ENCODE measurements around the gene SIGLEC8. TPM values are rescaled to one million over a fixed set of nuclear protein-coding genes. Genes with fewer than 3 reads are reported as not detected.
"Not testable (repeated sequence)": the region's sequence is repeated elsewhere in the genome, so short reads cannot be mapped to it uniquely, and the experiment has no call there.

The SIGLEC8 gene
- total RNA-seq, 2 donors from 2014 or later: not detected

DNA sequence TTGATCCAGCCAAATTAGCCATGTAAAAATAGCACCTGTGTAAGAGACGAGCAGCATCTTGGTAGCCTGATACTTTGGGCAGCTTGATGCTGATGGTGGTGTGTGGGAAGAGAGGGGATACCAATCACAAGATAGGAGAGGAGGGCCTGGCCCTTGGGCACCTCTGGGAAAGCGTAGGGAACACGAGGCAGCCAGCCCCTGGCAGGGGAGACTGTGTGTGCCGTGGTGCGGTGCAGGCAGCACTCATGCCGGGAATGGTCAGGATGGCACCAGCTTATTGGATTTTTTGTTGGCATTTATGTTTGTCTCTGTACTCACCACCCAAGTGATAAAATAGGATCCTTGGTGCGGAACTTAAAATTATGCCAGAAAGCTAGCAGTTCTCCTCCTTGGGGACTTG, 10.2 kb downstream of the SIGLEC8 start:
- Mint-ChIP-seq H3K27me3 (peaks cover 18 to 29% of the 10 kb centered on the region in 2 donors), H3K4me3 (peak overlapping the region; percentile 65), H3K4me1 (ENCODE audit: low read depth in 2 of 2) (peaks cover 22 to 32% of the 10 kb centered on the region in 2 donors), H3K27ac (peak overlapping the region; percentile 52 to 57), H3K36me3 (peaks cover 15% of the 10 kb centered on the region), H3K9me3 (peaks cover 7% of the 10 kb centered on the region)
- DNase-seq (ENCODE audit: low spot score): no peak
- peak in 1 of 2 donors; percentile 36 for ATAC-seq

DNA sequence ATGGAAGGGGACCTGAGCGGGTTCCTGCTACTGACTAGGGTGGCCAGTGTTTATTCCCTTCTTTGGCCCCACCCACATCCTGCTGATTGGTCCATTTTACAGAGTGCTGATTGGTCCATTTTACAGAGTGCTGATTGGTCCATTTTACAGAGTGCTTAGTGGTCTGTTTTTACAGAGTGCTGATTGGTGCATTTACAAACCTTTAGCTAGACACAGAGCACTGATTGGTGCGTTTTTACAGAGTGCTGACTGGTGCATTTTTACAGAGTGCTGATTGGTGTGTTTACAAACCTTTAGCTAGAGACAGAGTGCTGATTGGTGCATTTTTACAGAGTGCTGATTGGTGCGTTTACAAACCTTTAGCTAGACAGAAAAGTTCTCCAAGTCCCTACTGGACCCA, 10.7 kb downstream of the SIGLEC8 start:
- Mint-ChIP-seq H3K4me1 (ENCODE audit: low read depth in 2 of 2) (peaks cover 27 to 34% of the 10 kb centered on the region in 2 donors), H3K36me3 (peaks cover 15% of the 10 kb centered on the region), H3K27ac (peak overlapping the region; percentile 52 to 57), H3K4me3 (peak overlapping the region; percentile 65), H3K27me3 (peaks cover 18 to 34% of the 10 kb centered on the region in 2 donors)
- not testable (repeated sequence) for H3K9me3 Mint-ChIP-seq; DNase-seq (ENCODE audit: low spot score); ATAC-seq

DNA sequence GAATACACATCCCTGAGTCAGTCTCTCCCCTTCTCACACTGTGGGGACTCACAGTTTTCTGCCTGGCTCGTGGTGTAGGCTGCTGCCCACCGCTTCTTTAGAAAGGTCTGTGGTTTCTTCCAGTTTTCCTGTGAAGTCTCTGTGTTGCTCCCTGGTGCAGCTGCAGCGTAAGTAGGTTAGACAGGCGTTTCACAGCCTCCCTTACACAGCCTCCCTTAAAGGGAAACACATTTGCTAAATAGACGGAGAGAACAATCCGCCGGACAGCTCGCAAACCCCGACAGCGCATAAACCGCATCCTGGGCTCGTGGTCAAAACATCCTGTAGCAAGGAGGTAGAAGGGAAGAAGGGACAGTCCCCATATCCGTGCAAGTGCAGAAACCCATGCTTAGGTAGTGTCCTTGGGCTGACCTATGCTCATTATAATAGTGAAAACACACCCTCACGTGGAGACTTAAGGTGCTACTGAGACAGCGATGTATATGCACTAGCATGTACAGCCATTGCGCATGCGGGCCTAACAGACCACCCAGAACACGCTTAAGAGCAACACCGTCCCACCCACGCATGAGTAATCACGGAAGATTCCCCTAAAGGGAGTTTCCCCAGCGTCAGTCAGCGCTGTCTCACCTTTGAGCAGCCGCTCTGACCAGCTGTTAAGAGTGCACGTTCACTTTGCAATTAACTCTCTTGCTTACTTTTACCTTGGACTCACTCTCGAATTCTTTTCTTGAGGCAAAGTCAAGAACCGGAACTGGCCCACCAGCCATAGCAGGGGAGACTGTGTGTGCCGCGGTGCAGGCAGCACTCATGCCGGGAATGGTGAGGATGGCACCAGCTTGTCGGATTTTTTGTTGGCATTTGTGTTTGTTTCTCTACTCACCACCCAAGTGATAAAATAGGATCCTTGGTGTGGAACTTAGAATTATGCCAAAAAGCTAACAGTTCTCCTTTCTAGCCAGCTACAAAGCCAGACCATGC, 16.6 kb downstream of the SIGLEC8 start:
- Mint-ChIP-seq H3K4me3 (peak overlapping the region; percentile 73), H3K9me3 (no peaks in the 10 kb centered on the region), H3K4me1 (ENCODE audit: low read depth in 2 of 2) (peaks cover 38 to 46% of the 10 kb centered on the region in 2 donors), H3K27me3 (peaks cover 13 to 42% of the 10 kb centered on the region in 2 donors), H3K36me3 (no peaks in the 10 kb centered on the region), H3K27ac (peak overlapping the region; percentile 78 to 84)
- ATAC-seq (peak; percentile 91), DNase-seq (ENCODE audit: low spot score) (peak; percentile 94)

DNA sequence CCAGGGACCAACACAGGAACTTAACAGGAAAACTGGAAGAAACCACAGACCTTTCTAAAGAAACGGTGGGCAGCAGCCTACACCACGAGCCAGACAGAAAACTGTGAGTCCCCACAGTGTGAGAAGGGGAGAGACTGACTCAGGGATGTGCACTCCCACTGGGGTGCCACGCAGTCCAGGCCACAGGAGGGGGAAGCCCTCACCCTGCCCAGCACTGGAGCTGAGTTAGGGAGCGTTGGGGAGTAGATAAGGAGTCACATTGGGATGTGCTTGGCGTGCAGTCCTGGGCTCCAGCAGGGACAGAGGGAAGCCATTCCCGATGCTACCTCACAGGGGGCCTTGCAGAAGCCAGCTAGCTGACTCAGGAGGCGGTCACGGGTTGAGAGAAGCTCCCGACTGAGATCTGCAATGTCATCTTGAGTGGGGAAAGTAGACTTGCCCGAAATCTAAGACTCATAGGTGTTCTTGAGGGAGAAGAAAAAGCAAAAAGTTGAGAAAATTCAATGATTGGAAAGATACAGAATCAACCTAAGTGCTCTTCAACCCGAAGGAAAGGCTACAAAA, 17.3 kb downstream of the SIGLEC8 start:
- H3K4me1 Mint-ChIP-seq (ENCODE audit: low read depth in 2 of 2): peaks cover 36 to 46% of the 10 kb centered on the region in 2 donors
- ATAC-seq (peak; percentile 54 to 57), DNase-seq (ENCODE audit: low spot score) (peak; percentile 71)
- no peaks in the 10 kb centered on the region for H3K36me3 Mint-ChIP-seq
- no peaks in the 10 kb centered on the region for H3K9me3 Mint-ChIP-seq
- H3K4me3 Mint-ChIP-seq: peak overlapping the region; percentile 73
- peaks cover 18 to 49% of the 10 kb centered on the region in 2 donors for H3K27me3 Mint-ChIP-seq
- peak overlapping the region; percentile 78 to 84 for H3K27ac Mint-ChIP-seq

DNA sequence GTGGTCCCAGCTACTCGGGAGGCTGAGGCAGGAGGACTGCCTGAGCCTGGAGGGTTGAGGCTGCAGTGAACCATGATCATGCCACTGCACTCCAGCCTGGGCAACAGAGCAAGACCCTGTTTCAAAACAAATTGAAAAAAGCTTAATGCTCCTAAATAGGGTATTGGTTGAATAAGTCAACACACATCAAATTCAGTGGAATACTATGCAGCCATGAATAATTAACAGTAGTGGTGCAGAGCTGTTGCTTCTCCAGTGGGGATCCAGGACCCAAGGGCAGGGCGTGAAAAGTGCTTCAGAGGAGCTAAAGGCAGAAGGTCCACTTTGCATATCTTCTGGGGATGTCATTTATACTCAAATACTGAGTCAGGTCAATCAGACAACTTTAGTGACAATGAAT, 18.2 kb downstream of the SIGLEC8 start:
- Mint-ChIP-seq H3K4me1 (ENCODE audit: low read depth in 2 of 2) (peaks cover 34 to 46% of the 10 kb centered on the region in 2 donors), H3K27me3 (peaks cover 16 to 47% of the 10 kb centered on the region in 2 donors), H3K9me3 (no peaks in the 10 kb centered on the region), H3K4me3 (peak overlapping the region; percentile 73), H3K36me3 (no peaks in the 10 kb centered on the region), H3K27ac (peak overlapping the region; percentile 78 to 84)
- no peak for ATAC-seq
- DNase-seq (ENCODE audit: low spot score): no peak

DNA sequence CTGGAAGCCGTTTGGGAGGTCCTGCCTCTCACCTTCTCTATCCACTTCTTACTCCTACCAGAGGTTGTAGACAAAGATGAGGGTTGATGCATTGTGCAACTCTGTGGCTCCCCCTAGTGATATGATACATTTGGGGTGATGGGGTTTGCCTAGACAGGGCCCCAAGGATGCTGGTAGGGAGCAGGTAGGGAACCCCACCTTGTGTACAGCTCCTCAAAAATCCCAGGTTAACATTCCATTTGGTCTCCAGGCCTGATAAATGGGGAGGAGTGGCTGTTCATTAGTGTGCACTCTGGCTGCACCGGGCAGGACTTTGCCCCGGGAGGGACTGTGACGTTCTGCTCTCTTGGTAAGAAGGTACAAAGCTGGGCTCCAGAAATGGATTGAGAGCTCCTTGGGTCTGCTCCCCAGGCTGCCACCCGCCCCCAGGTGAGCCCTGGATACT, 19.2 kb downstream of the SIGLEC8 start:
- peaks cover 17 to 41% of the 10 kb centered on the region in 2 donors for H3K27me3 Mint-ChIP-seq
- DNase-seq (ENCODE audit: low spot score) (no peak), ATAC-seq (no peak)
- no peak overlapping the region for H3K27ac Mint-ChIP-seq
- H3K4me3 Mint-ChIP-seq: no peak overlapping the region
- no peaks in the 10 kb centered on the region for H3K36me3 Mint-ChIP-seq
- H3K4me1 Mint-ChIP-seq (ENCODE audit: low read depth in 2 of 2): peaks cover 34 to 46% of the 10 kb centered on the region in 2 donors
- no peaks in the 10 kb centered on the region for H3K9me3 Mint-ChIP-seq

DNA sequence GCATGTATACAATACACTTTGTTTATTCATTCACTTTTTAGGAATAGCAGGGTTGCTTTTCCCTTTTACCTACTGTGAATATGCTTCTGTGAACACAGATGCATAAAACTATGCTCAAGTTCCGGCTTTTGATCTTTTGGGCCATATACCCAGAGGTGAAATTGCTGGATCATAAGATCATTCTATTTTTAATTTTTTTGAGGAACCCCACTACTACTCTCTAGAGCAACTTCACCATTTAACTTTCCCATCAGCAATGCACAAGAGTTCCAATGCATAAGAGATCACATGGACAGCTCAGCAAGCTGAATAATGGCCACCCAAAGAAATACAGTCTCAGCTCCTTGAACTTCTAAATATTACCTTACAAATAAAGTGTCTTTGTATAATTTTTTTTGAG, 23.8 kb downstream of the SIGLEC8 start:
- no peaks in the 10 kb centered on the region for H3K9me3 Mint-ChIP-seq
- H3K27ac Mint-ChIP-seq: no peak overlapping the region
- H3K27me3 Mint-ChIP-seq: peaks cover 24 to 45% of the 10 kb centered on the region in 2 donors
- no peak overlapping the region for H3K4me3 Mint-ChIP-seq
- no peaks in the 10 kb centered on the region for H3K36me3 Mint-ChIP-seq
- peaks cover 11 to 12% of the 10 kb centered on the region in 2 donors for H3K4me1 Mint-ChIP-seq (ENCODE audit: low read depth in 2 of 2)
- DNase-seq (ENCODE audit: low spot score): no peak
- ATAC-seq: no peak

DNA sequence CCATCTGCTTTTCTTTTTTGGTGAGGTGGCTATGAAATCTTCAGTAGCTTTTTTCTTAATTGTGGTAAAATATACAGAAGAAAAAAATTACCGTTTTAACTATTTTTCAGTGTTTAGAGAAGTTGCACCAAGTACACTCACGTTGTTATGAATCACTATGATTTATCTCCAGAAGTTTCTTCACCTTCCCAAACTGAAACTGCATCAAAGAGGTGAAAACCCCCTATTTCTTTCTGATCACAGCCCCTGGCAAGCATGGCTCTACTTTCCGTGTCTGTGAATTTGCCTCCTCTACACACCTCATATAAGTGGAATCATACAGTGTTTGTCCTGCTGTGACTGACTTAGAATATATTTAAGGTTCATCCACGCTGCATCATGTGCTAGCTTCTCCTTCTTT, 25.2 kb downstream of the SIGLEC8 start:
- H3K9me3 Mint-ChIP-seq: no peaks in the 10 kb centered on the region
- H3K4me3 Mint-ChIP-seq: no peak overlapping the region
- peaks cover 30 to 48% of the 10 kb centered on the region in 2 donors for H3K27me3 Mint-ChIP-seq
- H3K27ac Mint-ChIP-seq: no peak overlapping the region
- no peak for ATAC-seq
- no peaks in the 10 kb centered on the region for H3K36me3 Mint-ChIP-seq
- peaks cover 3 to 4% of the 10 kb centered on the region in 2 donors for H3K4me1 Mint-ChIP-seq (ENCODE audit: low read depth in 2 of 2)
- no peak for DNase-seq (ENCODE audit: low spot score)

DNA sequence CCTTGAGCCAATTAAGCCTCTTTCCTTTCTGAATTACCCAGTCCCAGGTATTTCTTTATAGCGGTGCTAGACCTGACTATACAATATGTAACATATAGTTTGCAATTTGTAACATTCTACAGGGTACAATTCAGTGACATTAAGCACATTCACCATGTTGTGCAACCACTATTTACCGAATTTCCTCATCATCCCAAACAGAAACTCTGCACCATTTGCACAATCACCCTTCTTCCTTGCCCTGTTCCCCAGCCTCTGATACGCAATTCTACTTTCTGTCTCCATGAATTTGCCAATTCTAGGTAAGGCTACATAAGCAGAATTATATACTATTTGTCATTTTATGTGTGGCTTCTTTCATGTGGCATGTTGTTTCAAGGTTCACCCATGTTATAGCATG, 27.1 kb downstream of the SIGLEC8 start:
- Mint-ChIP-seq H3K4me3 (no peak overlapping the region), H3K27ac (no peak overlapping the region), H3K9me3 (no peaks in the 10 kb centered on the region), H3K27me3 (peaks cover 27 to 40% of the 10 kb centered on the region in 2 donors), H3K36me3 (no peaks in the 10 kb centered on the region), H3K4me1 (ENCODE audit: low read depth in 2 of 2) (peaks cover 0 to 2% of the 10 kb centered on the region in 2 donors)
- DNase-seq (ENCODE audit: low spot score) (no peak), ATAC-seq (no peak)

DNA sequence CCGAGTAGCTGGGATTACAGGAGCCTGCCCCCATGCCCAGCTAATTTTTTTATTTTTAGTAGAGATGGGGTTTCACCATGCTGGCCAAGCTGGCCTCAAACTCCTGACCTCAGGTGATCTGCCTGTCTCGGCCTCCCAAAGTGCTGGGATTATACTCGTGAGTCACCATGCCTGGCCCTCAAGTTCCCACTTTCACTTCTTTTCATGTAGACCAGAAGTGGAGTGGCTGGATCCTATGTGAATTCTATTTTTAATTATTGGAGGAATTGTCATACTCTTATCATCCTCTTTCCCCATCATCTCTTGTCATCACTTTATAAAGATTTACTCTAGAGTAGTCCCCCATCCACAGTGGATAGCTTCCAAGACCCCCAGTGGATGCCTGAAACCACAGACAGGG, 28.0 kb downstream of the SIGLEC8 start:
- H3K36me3 Mint-ChIP-seq: no peaks in the 10 kb centered on the region
- H3K27ac Mint-ChIP-seq: no peak overlapping the region
- H3K27me3 Mint-ChIP-seq: peaks cover 26 to 32% of the 10 kb centered on the region in 2 donors
- H3K9me3 Mint-ChIP-seq: no peaks in the 10 kb centered on the region
- ATAC-seq: no peak
- H3K4me3 Mint-ChIP-seq: no peak overlapping the region
- DNase-seq (ENCODE audit: low spot score): no peak
- peaks cover 0 to 2% of the 10 kb centered on the region in 2 donors for H3K4me1 Mint-ChIP-seq (ENCODE audit: low read depth in 2 of 2)

DNA sequence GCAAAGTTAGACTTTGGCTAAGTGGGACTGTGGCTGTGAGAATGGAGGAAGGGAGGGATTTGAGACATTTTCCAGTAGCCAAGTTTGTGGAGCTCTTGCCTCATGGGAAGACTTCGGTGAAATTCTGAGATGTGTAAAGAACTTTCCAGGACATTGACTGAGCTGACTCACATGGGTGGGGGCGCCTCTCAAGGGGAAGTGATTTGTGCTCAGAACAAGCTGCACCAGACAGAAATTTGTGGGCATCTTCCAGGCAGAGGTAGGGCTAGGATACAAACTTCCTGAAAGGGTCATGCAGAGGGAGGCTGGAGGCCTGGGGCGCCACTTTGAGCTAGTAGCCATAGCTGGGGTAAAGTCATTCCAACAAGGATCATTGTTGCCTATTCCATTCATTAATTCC, 31.1 kb downstream of the SIGLEC8 start:
- no peaks in the 10 kb centered on the region for H3K36me3 Mint-ChIP-seq
- H3K27me3 Mint-ChIP-seq: peaks cover 22 to 26% of the 10 kb centered on the region in 2 donors
- H3K9me3 Mint-ChIP-seq: no peaks in the 10 kb centered on the region
- H3K4me1 Mint-ChIP-seq (ENCODE audit: low read depth in 2 of 2): peaks cover under 1 to 2% of the 10 kb centered on the region in 2 donors
- DNase-seq (ENCODE audit: low spot score) (no peak), ATAC-seq (no peak)
- H3K4me3 Mint-ChIP-seq: no peak overlapping the region
- no peak overlapping the region for H3K27ac Mint-ChIP-seq

DNA sequence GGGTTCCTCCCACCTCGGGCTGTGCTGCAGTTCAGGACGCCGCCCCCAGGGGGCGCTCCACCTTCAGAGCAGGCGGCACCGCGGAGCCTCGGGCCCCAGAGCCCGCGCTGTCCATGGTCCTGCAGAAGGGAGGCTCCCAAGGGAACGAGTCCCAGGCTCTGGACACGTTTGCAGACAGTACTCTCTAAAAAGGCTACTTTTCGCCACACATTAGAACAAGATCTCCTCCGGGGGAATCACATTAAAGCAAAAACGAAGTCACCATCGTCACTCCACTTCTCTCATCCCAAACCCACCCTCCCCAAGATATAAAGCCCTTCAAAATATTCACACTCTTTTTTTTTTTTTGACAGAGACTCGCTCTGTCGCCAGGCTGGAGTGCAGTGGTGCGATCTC, 36.2 kb downstream of the SIGLEC8 start:
- Mint-ChIP-seq H3K36me3 (no peaks in the 10 kb centered on the region), H3K4me3 (peak overlapping the region; percentile 27), H3K27ac (no peak overlapping the region), H3K27me3 (peaks cover 12 to 13% of the 10 kb centered on the region in 2 donors), H3K9me3 (no peaks in the 10 kb centered on the region), H3K4me1 (ENCODE audit: low read depth in 2 of 2) (peaks cover 14 to 20% of the 10 kb centered on the region in 2 donors)
- DNase-seq (ENCODE audit: low spot score): peak; percentile 91
- peak; percentile 88 to 92 for ATAC-seq

DNA sequence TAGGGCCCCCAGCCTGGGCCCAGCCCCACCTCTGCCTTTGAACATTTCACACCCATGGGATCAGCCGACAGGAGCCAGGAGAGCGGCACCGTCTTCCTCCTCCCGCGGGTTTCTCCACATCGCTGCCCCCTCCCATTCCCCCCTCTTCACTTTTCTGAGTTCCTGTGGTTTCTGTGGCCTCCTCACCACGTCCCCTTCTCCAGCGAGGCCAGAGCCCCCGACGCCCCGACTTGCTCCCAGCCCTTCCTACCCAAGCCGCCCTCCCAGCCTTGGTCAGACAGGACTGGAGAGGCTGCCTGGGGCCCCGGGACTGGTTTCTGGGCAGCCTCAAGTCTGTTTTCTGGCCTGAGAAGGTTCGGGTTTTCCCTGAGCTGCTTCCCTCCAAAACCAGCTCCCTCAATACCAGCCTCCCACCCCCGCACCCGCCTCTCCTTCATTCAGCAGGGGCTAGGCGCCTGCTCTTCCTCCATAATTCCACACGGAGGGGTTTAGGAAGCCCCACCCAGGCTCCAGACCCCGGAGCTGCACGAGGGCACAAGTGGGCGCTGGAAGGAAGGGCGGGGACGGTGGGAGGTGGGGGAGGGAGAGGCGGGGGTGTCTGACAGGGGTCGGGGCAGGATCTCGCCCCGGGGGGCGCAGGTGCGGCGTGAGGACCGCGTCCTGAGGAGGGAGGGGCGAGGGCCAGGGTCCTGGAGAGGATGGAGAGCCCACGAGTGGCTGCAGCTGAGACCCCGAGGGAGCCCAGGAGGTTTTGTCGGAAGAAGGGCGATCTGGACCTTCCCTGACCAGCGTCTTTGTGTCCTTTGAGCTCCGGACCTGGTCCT, 36.8 kb downstream of the SIGLEC8 start:
- Mint-ChIP-seq H3K36me3 (no peaks in the 10 kb centered on the region), H3K4me1 (ENCODE audit: low read depth in 2 of 2) (peaks cover 17 to 22% of the 10 kb centered on the region in 2 donors), H3K27ac (no peak overlapping the region), H3K9me3 (no peaks in the 10 kb centered on the region), H3K4me3 (peak overlapping the region; percentile 27), H3K27me3 (peaks cover 6 to 11% of the 10 kb centered on the region in 2 donors)
- ATAC-seq (peak in 1 of 2 donors; percentile 7), DNase-seq (ENCODE audit: low spot score) (no peak)
